ENCODE data around the gene LDB3.

LDB3 gene

DNA sequence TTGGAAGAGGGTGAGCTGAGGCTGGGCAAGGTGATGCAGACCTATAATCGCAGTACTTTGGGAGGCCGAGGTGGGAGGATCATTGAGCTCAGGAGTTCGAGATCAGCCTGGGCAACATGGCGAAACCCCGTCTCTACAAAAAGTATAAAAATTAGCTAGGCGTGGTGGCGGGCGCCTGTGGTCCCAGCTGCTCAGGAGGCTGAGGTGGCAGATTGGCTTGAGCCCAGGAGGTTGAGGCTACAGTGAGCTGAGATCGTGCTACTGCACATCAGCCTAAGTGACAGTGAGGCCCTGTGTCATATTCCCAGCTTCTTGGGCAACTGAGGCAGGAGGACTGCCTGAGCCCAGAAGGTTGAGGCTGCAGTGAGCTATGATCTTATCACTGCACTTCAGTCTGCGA lies 101.7 kb downstream of the LDB3 start:
- DNase-seq: no peak

DNA sequence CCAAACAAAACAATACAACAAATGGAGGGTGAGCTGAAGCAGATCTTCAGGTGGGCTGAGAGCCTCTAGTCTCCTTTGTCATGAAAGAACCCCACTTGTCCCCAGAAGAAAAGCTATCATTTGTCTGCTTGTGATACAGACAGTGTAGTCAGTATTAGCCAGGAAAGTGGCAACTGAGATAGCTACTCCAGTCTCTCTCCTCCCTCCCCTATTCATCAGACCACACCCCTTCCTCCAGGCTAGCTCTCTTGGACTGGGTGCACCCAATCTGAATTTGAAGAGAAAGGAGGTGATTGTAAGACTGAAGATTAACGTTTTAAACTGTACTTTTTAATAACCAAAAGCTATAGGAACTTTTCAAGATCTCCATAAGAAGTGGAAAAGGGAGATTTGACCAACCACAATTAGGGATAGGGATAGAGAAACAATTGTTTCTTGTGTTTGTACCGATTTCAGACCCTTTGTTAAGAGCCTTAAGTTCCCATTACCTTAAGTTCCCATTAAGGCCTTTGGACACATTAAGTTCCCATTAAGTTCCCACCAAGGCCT lies 102.2 kb downstream of the LDB3 start:
- DNase-seq: no peak

DNA sequence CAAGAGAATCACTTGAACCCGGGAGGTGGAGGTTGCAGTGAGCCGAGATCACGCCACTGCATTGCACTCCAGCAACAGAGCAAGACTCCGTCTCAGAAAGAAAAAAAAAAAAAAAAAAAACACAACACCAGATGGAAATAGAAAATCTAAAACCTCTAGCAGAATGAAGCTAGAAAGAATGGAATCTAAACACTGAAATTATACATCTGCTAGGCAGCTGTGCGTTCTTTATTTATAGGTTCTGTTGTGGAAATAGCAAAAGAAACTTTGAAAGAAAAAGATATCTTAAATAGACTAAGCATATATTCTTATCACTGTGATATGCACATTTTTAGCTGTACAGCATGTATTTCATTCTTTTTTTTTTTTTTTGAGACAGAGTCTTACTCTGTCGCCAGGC lies 105.2 kb downstream of the LDB3 start:
- DNase-seq: no peak

DNA sequence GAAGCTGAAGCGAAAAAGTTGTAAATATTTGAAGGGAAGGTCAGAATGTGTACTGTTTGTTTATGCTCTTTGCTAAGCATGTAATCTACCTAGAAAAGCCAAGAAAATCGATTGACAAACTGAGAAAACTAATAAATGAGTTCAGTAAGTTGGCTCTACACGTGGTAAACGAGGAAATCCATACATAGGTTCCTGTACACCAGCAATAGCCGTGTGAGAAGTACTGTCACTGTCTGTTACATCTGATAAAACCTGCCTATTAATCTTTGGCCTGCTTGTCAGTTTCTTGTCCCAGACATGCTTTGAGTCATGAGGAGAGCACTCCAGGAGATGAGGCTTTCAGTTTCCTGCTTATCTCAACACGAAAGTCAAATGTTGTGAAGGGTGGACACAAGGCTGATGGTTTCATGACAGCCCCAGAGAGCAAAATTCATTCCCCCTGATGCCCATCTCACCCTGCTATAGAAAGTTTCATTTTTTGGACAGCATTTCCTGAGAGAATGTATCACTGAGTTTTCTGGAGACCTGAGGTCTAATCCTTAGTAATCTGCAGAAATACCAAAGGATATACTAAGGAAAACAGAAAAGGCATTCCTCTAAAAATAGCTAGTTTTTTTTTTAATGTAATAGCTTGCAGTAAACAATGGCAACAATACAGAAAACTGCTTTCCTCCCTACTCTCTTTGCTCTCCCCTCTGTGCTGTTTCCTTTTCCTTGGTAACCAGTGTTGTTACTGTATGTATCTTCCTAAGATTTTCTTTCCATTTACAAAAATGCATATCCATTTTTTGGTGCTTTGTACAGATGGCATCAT lies 107.0 kb downstream of the LDB3 start:
- DNase-seq: no peak

DNA sequence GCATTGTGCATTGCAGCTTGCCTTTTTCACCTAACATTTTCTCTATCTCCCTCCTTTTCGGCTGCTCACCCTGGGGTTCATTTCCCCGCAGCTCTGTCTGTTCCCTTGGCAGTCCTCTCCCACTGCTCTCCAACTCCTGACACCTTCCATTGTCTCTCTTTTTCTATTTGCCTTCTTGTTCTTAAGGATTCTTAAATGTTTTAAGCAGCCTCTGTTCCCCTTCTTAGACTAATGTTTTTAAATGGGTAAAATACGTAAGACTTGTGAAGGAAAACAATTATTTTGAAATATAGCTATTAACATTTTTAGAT lies 107.5 kb downstream of the LDB3 start:
- DNase-seq: no peak

DNA sequence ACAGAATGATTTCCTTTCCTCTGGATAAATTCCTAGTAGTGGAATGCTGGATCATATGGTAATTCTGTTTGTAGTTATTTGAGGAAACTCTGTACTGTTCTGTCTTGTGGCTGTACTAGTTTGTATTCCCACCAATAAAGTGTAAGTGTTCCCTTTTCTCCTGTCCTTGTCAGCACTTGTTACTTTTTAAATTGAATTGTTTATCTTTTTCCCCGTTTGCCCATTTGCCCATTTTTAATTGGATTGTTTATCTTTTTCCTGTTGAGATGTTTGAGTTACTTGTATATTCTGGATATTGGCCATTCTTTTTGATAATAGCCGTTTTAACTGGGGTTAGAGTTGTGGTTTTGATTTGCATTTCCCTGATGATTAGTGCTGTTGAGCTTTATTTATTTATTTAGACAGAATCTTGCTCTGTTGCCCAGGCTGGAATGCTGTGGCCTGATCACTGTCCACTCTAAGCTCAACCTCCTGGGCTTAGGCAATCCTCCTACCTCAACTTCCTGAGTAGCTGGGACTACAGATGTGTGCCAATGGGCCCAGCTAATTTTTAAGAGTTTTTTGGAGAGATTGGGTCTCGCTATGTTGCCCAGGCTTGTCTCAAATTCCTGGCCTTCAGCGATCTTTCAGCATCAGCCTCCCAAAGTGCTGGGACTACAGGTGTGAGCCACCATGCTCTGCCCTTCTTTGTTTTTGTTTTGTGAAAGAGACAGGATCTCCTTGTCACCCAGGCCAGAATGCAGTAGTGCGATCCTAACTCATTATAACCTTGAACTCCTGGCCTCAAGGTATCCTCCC lies 111.1 kb downstream of the LDB3 start:
- DNase-seq: no peak

DNA sequence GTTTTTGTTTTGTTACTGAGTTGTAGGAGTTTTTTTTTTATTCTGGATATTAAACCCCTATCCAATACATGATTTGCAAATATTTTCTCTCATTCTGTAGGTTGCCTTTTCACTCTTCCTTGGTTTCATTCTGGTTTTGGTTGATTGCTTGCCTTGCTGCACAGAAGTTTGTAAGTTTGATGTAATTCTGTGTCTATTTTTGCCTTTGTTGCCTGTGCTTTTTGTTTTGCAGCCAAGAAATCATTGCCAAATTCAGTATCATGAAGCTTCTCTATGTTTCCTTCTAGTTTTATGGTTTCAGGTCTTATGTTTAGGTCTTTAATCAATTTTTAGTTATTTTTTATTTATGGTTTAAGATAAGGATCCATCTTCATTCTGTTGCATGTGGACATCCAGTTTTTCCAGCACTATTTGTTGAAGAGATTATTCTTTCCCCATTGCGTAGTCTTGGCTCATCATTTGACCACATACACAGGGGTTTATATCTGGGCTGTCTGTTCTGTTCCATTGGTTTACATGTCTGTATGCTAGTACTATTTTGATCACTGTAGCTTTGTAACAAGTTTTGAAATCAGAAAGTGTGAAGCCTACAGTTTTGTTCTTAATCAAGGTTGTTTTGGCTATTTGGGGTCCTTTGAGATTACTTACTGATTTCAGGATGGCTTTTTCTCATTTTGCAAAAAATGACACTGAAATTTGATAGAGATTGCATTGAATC lies 114.5 kb downstream of the LDB3 start:
- DNase-seq: no peak

DNA sequence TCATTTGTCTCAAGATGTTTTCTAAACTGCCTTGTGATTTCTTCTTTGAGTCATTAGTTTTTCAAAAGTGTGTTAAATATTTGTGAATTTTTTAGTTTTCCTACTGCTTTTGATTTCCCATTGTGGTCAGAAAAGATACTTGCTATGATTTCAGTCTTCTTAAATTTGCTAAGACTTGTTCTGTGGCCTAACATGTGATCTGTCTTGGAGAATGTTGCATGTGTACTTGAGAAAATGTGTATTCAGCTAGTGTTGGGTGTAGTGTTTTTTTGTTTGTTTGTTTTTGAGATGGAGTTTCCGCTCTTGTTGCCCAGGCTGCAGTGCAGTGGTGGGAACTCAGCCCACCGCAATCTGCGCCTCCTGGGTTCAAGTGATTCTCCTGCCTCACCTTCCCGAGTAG lies 116.7 kb downstream of the LDB3 start:
- DNase-seq: no peak
